Endodermal cell (in vitro differentiated cells): ENCODE results near the gene ERBB4. TPM values are rescaled to one million over a fixed set of nuclear protein-coding genes. Genes with fewer than 3 reads are reported as not detected.
A peak's percentile ranks its signal among the peaks of the same experiment; 100 is the strongest.

Source experiments
- DNase-seq: peaks from one replicate; pipeline ENCODE4 v3.0.0-alpha.2; 2017
- H3K27ac ChIP-seq: 2 replicates; pipeline ENCODE4 v1.5.1; 2013; ENCODE audit warnings: mild to moderate bottlenecking, low read depth, low read length, moderate library complexity
- H3K27me3 ChIP-seq: 2 replicates; pipeline ENCODE4 v1.6.1; 2013; ENCODE audit warnings: mild to moderate bottlenecking, low read length, moderate library complexity; ENCODE audit not compliant: insufficient read depth, control insufficient read depth, poor library complexity, severe bottlenecking
- H3K36me3 ChIP-seq: 2 replicates; pipeline ENCODE4 v1.7.0; 2013; ENCODE audit warnings: mild to moderate bottlenecking, low read length, moderate library complexity; ENCODE audit not compliant: control insufficient read depth, insufficient read depth
- H3K4me1 ChIP-seq: one replicate; pipeline ENCODE4 v1.7.0; 2013; ENCODE audit warnings: low read length; ENCODE audit not compliant: control insufficient read depth, insufficient read depth
- H3K4me3 ChIP-seq: 2 replicates; pipeline ENCODE4 v1.5.1; 2013; ENCODE audit warnings: mild to moderate bottlenecking, low read length, moderate library complexity
- H3K9ac ChIP-seq: 2 replicates; pipeline ENCODE4 v1.6.1; 2013; ENCODE audit warnings: mild to moderate bottlenecking, low read length, moderate library complexity; ENCODE audit not compliant: poor library complexity, severe bottlenecking; ENCODE audit errors: extremely low read depth
- H3K9me3 ChIP-seq: 2 replicates; pipeline ENCODE4 v1.6.1; 2013; ENCODE audit warnings: mild to moderate bottlenecking, low read length, moderate library complexity; ENCODE audit not compliant: control insufficient read depth
- H3K27ac Mint-ChIP-seq: 2 replicates; pipeline ENCODE4 v1.8.0; 2020; ENCODE audit warnings: mixed read lengths
- H3K27me3 Mint-ChIP-seq: 2 replicates; pipeline ENCODE4 v1.8.0; 2021; ENCODE audit warnings: mild to moderate bottlenecking, mixed read lengths; ENCODE audit not compliant: insufficient read depth
- H3K36me3 Mint-ChIP-seq: 2 replicates; pipeline ENCODE4 v1.8.0; 2020; ENCODE audit warnings: low read depth, mixed read lengths
- H3K4me1 Mint-ChIP-seq: 2 replicates; pipeline ENCODE4 v1.8.0; 2020; ENCODE audit warnings: mixed read lengths
- H3K4me3 Mint-ChIP-seq: 2 replicates; pipeline ENCODE4 v1.8.0; 2020; ENCODE audit warnings: mild to moderate bottlenecking, moderate library complexity, mixed read lengths
- H3K9me3 Mint-ChIP-seq: 2 replicates; pipeline ENCODE4 v1.8.0; 2020; ENCODE audit warnings: mild to moderate bottlenecking, mixed read lengths
- WGBS, 2 experiments: methylation state at CpG; one replicate each; pipeline versions ENCODE4 v1.1.5 to v1.1.7; 2013; ENCODE audit warnings: missing lambda C conversion rate in 2 of 2, mixed read lengths in 1 of 2; ENCODE audit not compliant: insufficient coverage in 1 of 2, insufficient read length in 1 of 2; 5-methylcytosine and 5-hydroxymethylcytosine counted together
- total RNA-seq, 2 donors: library from RNA; stranded (reverse); fragmentation: NEBNext Ultra II Directional in 1 of 2; extraction: Animal tissue kit (Norgen Biotek cat#: 25700) in 1 of 2; gene quantifications; 2 replicates in 1 of 2; 3 replicates in 1 of 2; pipeline ENCODE4 v1.2.1, GENCODE V29; 2021
- TF ChIP-seq, protein P1 (sequence below): fragments of 200-600 bp; sonication (generic); conservative IDR thresholded peaks from 2 replicates; pipeline ENCODE4 v1.5.0; 2021; ENCODE audit warnings: antibody characterized with exemption, mild to moderate bottlenecking

ERBB4 gene
- total RNA-seq, 2 donors from 2014 or later: 154 to 158 TPM

DNA sequence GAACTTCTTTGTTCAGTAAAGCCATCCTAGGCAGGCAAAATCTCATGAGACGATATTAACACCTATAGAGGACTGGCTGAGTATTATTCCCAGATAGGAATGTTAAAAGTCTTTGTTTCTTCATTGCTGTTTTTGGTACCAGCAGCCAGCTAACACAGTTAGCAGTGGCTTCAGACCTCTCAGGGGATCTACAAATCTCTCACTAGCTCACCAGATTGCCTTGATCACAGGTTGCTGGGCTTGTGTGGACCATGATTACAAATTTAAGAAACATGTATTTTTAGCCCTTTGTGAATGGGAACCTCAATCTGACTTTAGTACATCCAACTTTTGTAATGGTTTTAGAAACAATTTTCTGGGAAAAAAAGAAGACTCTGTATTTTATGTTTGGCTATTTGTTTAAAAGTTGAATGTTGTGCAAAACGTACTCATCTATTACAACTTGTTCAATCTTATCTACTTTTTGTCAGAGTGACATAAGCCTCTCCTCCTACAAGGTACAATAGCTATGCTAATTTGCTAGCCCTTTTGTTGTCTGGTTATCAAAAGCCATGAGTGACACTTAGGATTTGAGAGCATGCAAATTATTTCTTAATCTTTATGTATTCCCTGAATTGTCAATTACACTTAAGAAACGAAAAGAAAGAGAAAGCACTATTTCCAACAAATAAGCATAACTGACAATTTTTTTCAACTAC lies 693.1 kb downstream of the ERBB4 start:
- Histone ChIP-seq H3K9ac (no peak overlapping the region), H3K4me1 (peaks cover 5% of the 10 kb centered on the region), H3K4me3 (no peak overlapping the region), H3K27me3 (no peaks in the 10 kb centered on the region), H3K27ac (peak overlapping the region; percentile 59), H3K36me3 (no peaks in the 10 kb centered on the region), H3K9me3 (no peaks in the 10 kb centered on the region)
- H3K36me3 Mint-ChIP-seq: no peaks in the 10 kb centered on the region
- no peak overlapping the region for H3K4me3 Mint-ChIP-seq
- H3K27me3 Mint-ChIP-seq: no peaks in the 10 kb centered on the region
- DNase-seq: no peak
- 83% methylated on average over 1 to 3 of the region's 3 CpGs for WGBS, 2 experiments
- H3K9me3 Mint-ChIP-seq: no peaks in the 10 kb centered on the region
- TF ChIP-seq, protein P1, sequence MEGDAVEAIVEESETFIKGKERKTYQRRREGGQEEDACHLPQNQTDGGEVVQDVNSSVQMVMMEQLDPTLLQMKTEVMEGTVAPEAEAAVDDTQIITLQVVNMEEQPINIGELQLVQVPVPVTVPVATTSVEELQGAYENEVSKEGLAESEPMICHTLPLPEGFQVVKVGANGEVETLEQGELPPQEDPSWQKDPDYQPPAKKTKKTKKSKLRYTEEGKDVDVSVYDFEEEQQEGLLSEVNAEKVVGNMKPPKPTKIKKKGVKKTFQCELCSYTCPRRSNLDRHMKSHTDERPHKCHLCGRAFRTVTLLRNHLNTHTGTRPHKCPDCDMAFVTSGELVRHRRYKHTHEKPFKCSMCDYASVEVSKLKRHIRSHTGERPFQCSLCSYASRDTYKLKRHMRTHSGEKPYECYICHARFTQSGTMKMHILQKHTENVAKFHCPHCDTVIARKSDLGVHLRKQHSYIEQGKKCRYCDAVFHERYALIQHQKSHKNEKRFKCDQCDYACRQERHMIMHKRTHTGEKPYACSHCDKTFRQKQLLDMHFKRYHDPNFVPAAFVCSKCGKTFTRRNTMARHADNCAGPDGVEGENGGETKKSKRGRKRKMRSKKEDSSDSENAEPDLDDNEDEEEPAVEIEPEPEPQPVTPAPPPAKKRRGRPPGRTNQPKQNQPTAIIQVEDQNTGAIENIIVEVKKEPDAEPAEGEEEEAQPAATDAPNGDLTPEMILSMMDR: no peak
- H3K27ac Mint-ChIP-seq: no peak overlapping the region
- peaks cover 22% of the 10 kb centered on the region for H3K4me1 Mint-ChIP-seq

DNA sequence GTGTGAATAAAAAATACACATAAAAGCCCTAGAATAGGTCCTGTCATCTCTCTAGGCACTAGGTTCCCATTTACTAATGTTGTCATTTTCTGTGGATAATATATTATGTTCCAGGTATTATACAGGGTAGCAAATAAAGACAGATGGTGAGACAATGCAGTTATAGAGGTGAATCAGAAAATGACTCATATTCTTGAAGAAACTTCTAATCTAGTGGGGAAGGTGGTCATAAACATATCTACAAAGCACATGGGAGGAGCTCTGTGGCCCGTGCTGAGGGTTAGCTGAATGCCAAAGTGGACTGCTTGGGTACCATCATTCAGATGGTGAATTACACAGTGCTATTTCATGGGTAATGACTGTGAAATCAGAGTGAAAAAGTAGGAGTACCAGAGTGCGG lies 700.9 kb downstream of the ERBB4 start:
- H3K27ac Mint-ChIP-seq: no peak overlapping the region
- H3K27me3 Mint-ChIP-seq: no peaks in the 10 kb centered on the region
- H3K27ac ChIP-seq: no peak overlapping the region
- H3K4me1 Mint-ChIP-seq: no peaks in the 10 kb centered on the region
- no peaks in the 10 kb centered on the region for H3K9me3 ChIP-seq
- TF ChIP-seq, protein P1: no peak
- no peak overlapping the region for H3K4me3 Mint-ChIP-seq
- no peaks in the 10 kb centered on the region for H3K4me1 ChIP-seq
- H3K9me3 Mint-ChIP-seq: no peaks in the 10 kb centered on the region
- WGBS, 2 experiments: 89 to 92% methylated on average over 2 of the region's 2 CpGs
- no peaks in the 10 kb centered on the region for H3K27me3 ChIP-seq
- H3K36me3 Mint-ChIP-seq: no peaks in the 10 kb centered on the region
- DNase-seq: no peak
- H3K9ac ChIP-seq: no peak overlapping the region
- H3K36me3 ChIP-seq: no peaks in the 10 kb centered on the region
- H3K4me3 ChIP-seq: no peak overlapping the region

DNA sequence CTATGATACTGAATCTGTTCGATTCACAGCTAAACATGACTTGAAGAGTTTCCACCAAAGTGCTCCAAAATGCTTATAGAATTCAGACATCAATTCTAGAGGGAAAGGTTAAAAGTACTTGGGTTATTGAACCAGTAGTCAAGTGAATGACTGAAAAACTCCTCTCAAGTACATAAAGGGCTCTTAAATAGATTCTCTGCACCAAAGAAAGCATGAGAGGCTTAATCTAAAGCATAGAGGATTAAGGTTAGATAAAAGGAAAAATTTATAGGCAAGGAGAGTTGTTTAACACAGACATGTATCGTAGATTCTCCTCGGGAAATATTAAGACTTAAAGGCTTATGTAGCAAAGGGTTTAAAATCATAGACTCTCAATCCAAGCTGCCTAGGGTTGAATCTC lies 701.4 kb downstream of the ERBB4 start:
- Mint-ChIP-seq H3K36me3 (no peaks in the 10 kb centered on the region), H3K27ac (no peak overlapping the region), H3K9me3 (no peaks in the 10 kb centered on the region), H3K4me1 (no peaks in the 10 kb centered on the region), H3K27me3 (no peaks in the 10 kb centered on the region), H3K4me3 (no peak overlapping the region)
- WGBS, 2 experiments: 88 to 100% methylated on average over 2 to 3 of the region's 3 CpGs
- TF ChIP-seq, protein P1: no peak
- no peak overlapping the region for H3K27ac ChIP-seq
- no peak for DNase-seq
- no peaks in the 10 kb centered on the region for H3K9me3 ChIP-seq
- H3K9ac ChIP-seq: no peak overlapping the region
- no peaks in the 10 kb centered on the region for H3K27me3 ChIP-seq
- H3K4me1 ChIP-seq: no peaks in the 10 kb centered on the region
- H3K36me3 ChIP-seq: no peaks in the 10 kb centered on the region
- no peak overlapping the region for H3K4me3 ChIP-seq
